OCI-LY1 (cell line): ENCODE data around the gene USP13.

Experiments
- H2AFZ ChIP-seq: fragments of 200-600 bp; sonication (generic), shearing (Covaris generic); 2 replicates; pipeline ENCODE4 v1.6.0; 2014; ENCODE audit warnings: antibody characterized with exemption, mild to moderate bottlenecking, low read length
- H3F3A ChIP-seq: fragments of 200-600 bp; sonication (generic), shearing (Covaris generic); 2 replicates; pipeline ENCODE4 v1.6.0; 2014; ENCODE audit warnings: mild to moderate bottlenecking, antibody characterized with exemption, low read length, moderate library complexity; ENCODE audit not compliant: insufficient read depth
- H3K27ac ChIP-seq: fragments of 200-600 bp; sonication (generic); 2 replicates; pipeline ENCODE4 v1.5.1; 2014; ENCODE audit warnings: low read length, mixed run types, mild to moderate bottlenecking, low read depth; ENCODE audit not compliant: poor library complexity, severe bottlenecking
- H3K27me3 ChIP-seq: fragments of 200-600 bp; sonication (generic); 2 replicates; pipeline ENCODE4 v1.6.0; 2014; ENCODE audit warnings: antibody characterized with exemption, mild to moderate bottlenecking, low read length, moderate library complexity; ENCODE audit not compliant: insufficient read depth
- H3K36me3 ChIP-seq: fragments of 200-600 bp; sonication (generic); 2 replicates; pipeline ENCODE4 v1.6.1; 2014; ENCODE audit warnings: mild to moderate bottlenecking, antibody characterized with exemption, low read length, moderate library complexity, mixed read lengths; ENCODE audit not compliant: insufficient read depth
- H3K4me1 ChIP-seq: fragments of 200-600 bp; sonication (generic); 2 replicates; pipeline ENCODE4 v1.5.1; 2014; ENCODE audit warnings: mild to moderate bottlenecking, low read length, moderate library complexity; ENCODE audit not compliant: insufficient read depth, severe bottlenecking
- H3K4me2 ChIP-seq: fragments of 200-600 bp; sonication (generic), shearing (Covaris generic); 2 replicates; pipeline ENCODE4 v1.6.1; 2014; ENCODE audit warnings: low read length
- H3K4me3 ChIP-seq: fragments of 200-600 bp; sonication (generic); 2 replicates; pipeline ENCODE4 v1.5.1; 2014; ENCODE audit warnings: low read length, low read depth, mild to moderate bottlenecking, mixed read lengths; ENCODE audit not compliant: poor library complexity, severe bottlenecking
- H3K79me2 ChIP-seq: fragments of 200-600 bp; shearing (Covaris generic); 2 replicates; pipeline ENCODE4 v1.6.1; 2016; ENCODE audit warnings: mixed run types, low read length, mixed read lengths; ENCODE audit not compliant: insufficient read depth
- H3K9ac ChIP-seq: fragments of 200-600 bp; sonication (generic), shearing (Covaris generic); 2 replicates; pipeline ENCODE4 v1.6.1; 2014; ENCODE audit warnings: mild to moderate bottlenecking, low read length, mixed read lengths
- H3K9me2 ChIP-seq: fragments of 200-600 bp; sonication (generic), shearing (Covaris generic); 2 replicates; pipeline ENCODE4 v1.6.1; 2014; ENCODE audit warnings: low read depth, mild to moderate bottlenecking, low read length, mixed read lengths
- H3K9me3 ChIP-seq: fragments of 200-600 bp; shearing (Covaris generic); 2 replicates; pipeline ENCODE4 v1.6.1; 2014; ENCODE audit warnings: low read length, mixed read lengths
- H4K20me1 ChIP-seq: fragments of 200-600 bp; sonication (generic), shearing (Covaris generic); 2 replicates; pipeline ENCODE4 v1.6.0; 2016; ENCODE audit warnings: mild to moderate bottlenecking, low read length; ENCODE audit not compliant: insufficient read depth
- CTCF ChIP-seq: fragments of 200-600 bp; sonication (generic), shearing (Covaris generic); IDR thresholded peaks from 2 replicates; pipeline ENCODE4 v1.5.1; 2017; ENCODE audit warnings: mild to moderate bottlenecking, antibody characterized with exemption, low read length, moderate library complexity, mixed read lengths
- EZH2 ChIP-seq: fragments of 200-600 bp; sonication (generic), shearing (Covaris generic); IDR thresholded peaks from 2 replicates; pipeline ENCODE4 v1.8.0; 2017; ENCODE audit warnings: borderline replicate concordance, mixed run types, mild to moderate bottlenecking, antibody characterized with exemption, low read length, moderate library complexity, mixed read lengths

The USP13 gene

GRCh38 chr3:179745079-179745478 is 92.2 kb downstream of the USP13 start:
- no peaks in the 10 kb centered on the region for H3K27me3 ChIP-seq
- H3K9ac ChIP-seq, result no peak overlapping the region
- H3K27ac ChIP-seq, result no peak overlapping the region

DNA sequence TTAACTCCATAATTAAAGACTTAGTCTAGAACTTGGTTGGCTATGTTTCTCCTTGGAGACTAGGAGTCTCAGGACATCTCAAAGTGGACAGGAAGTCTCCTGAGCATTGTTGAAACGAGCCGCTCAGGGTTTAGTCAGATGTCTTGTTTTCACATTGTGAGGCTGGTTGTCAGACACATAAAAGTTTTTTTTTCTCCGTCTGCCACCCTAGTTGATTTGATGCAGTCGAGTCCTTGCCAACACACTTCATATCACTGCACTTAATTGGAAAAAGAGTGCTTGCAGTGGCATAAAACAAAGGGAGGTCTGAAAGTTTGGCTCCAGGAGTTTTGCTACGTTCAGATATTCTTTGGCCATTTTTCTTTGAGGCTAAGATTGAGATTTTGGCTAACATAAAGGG is 92.9 kb downstream of the USP13 start:
- no peak for TF ChIP-seq EZH2
- TF ChIP-seq CTCF, result no peak
- Histone ChIP-seq H2AFZ (no peak overlapping the region), H3K9ac (no peak overlapping the region), H3K79me2 (no peaks in the 10 kb centered on the region), H3K27ac (no peak overlapping the region), H3K27me3 (no peaks in the 10 kb centered on the region), H3K9me3 (no peaks in the 10 kb centered on the region), H3K9me2 (no peaks in the 10 kb centered on the region), H3K4me2 (no peak overlapping the region), H3K4me3 (no peak overlapping the region), H4K20me1 (no peaks in the 10 kb centered on the region), H3F3A (0 out of 2 replicates have a peak, but pooled peaks cover 2% of the 10 kb centered on the region), H3K4me1 (no peaks in the 10 kb centered on the region), H3K36me3 (peaks cover 66% of the 10 kb centered on the region)

More at GRCh38 chr3:179745079-179745478, 92.2 kb downstream of the USP13 start:
- Histone ChIP-seq H2AFZ (no peak overlapping the region), H3K4me2 (no peak overlapping the region), H3K36me3 (peaks cover 72% of the 10 kb centered on the region), H3F3A (no peaks in the 10 kb centered on the region), H3K9me3 (no peaks in the 10 kb centered on the region), H3K79me2 (no peaks in the 10 kb centered on the region), H3K4me3 (no peak overlapping the region), H4K20me1 (no peaks in the 10 kb centered on the region), H3K9me2 (no peaks in the 10 kb centered on the region), H3K4me1 (peaks cover 2% of the 10 kb centered on the region)
- TF ChIP-seq EZH2 (no peak), CTCF (no peak)

GRCh38 chr3:179750720-179751328 is 98.0 kb downstream of the USP13 start:
- Histone ChIP-seq H3K27me3 (no peaks in the 10 kb centered on the region), H3K9me2 (no peaks in the 10 kb centered on the region), H3K4me2 (no peak overlapping the region), H3K4me3 (no peak overlapping the region), H3K27ac (no peak overlapping the region), H3F3A (0 out of 2 replicates have a peak, but pooled peaks cover 2% of the 10 kb centered on the region), H3K9me3 (no peaks in the 10 kb centered on the region), H3K79me2 (no peaks in the 10 kb centered on the region), H2AFZ (no peak overlapping the region), H3K4me1 (no peaks in the 10 kb centered on the region), H3K9ac (no peak overlapping the region), H4K20me1 (no peaks in the 10 kb centered on the region), H3K36me3 (peaks cover 61% of the 10 kb centered on the region)
- TF ChIP-seq EZH2 (no peak), CTCF (peak; percentile 74)
